ENCODE data around the gene EVC.
"Not testable (repeated sequence)": the region's sequence is repeated elsewhere in the genome, so short reads cannot be mapped to it uniquely, and the experiment has no call there.

EVC gene

GRCh38 chr4:5843573-5844530, 132.9 kb downstream of the EVC start:
- H3K4me3 ChIP-seq (ENCODE audit: insufficient read length, low read depth), result no peak overlapping the region
- peaks cover 57% of the 10 kb centered on the region for H3K36me3 ChIP-seq (ENCODE audit: insufficient read depth, insufficient read length, low read length)
- H3K9me3 ChIP-seq (ENCODE audit: insufficient read depth, low read length), result no peaks in the 10 kb centered on the region
- DNase-seq (ENCODE audit: low read depth, low spot score), result no peak
- H3K4me1 ChIP-seq (ENCODE audit: insufficient read depth, insufficient read length), result no peaks in the 10 kb centered on the region
- no peak overlapping the region for H3K9ac ChIP-seq (ENCODE audit: insufficient read length, low read depth)
- TF ChIP-seq SUZ12 (IDR thresholded peaks at IDR 0.05; ENCODE audit: extremely low read depth, insufficient read depth, insufficient read length) (no peak), YY1 (IDR thresholded peaks at IDR 0.05; ENCODE audit: insufficient read depth, insufficient read length) (no peak), ZNF274 (IDR thresholded peaks at IDR 0.05; ENCODE audit: low read depth, low read length) (no peak)
- H3K27me3 ChIP-seq (ENCODE audit: insufficient read depth, insufficient read length), result no peaks in the 10 kb centered on the region

GRCh38 chr4:5845035-5845905, 134.3 kb downstream of the EVC start:
- no peak for DNase-seq (ENCODE audit: low read depth, low spot score)
- H3K4me3 ChIP-seq (ENCODE audit: insufficient read length, low read depth), result no peak overlapping the region

GRCh38 chr4:5851637-5852301, 140.8 kb downstream of the EVC start:
- Histone ChIP-seq H3K9me3 (ENCODE audit: insufficient read depth, low read length) (no peaks in the 10 kb centered on the region), H3K27me3 (ENCODE audit: insufficient read depth, insufficient read length) (no peaks in the 10 kb centered on the region), H3K36me3 (ENCODE audit: insufficient read depth, insufficient read length, low read length) (peaks cover 70% of the 10 kb centered on the region), H3K4me3 (ENCODE audit: insufficient read length, low read depth) (no peak overlapping the region), H3K9ac (ENCODE audit: insufficient read length, low read depth) (no peak overlapping the region), H3K4me1 (ENCODE audit: insufficient read depth, insufficient read length) (no peaks in the 10 kb centered on the region)
- no peak for DNase-seq (ENCODE audit: low read depth, low spot score)
- TF ChIP-seq SUZ12 (IDR thresholded peaks at IDR 0.05; ENCODE audit: extremely low read depth, insufficient read depth, insufficient read length) (no peak), ZNF274 (IDR thresholded peaks at IDR 0.05; ENCODE audit: low read depth, low read length) (no peak), YY1 (IDR thresholded peaks at IDR 0.05; ENCODE audit: insufficient read depth, insufficient read length) (no peak)

More at GRCh38 chr4:5845035-5845905, 134.3 kb downstream of the EVC start:
- H3K27me3 ChIP-seq (ENCODE audit: insufficient read depth, insufficient read length), result no peaks in the 10 kb centered on the region
- H3K9ac ChIP-seq (ENCODE audit: insufficient read length, low read depth), result no peak overlapping the region
- peaks cover 62% of the 10 kb centered on the region for H3K36me3 ChIP-seq (ENCODE audit: insufficient read depth, insufficient read length, low read length)
- H3K9me3 ChIP-seq (ENCODE audit: insufficient read depth, low read length), result no peaks in the 10 kb centered on the region
- no peaks in the 10 kb centered on the region for H3K4me1 ChIP-seq (ENCODE audit: insufficient read depth, insufficient read length)
- TF ChIP-seq SUZ12 (IDR thresholded peaks at IDR 0.05; ENCODE audit: extremely low read depth, insufficient read depth, insufficient read length) (no peak), ZNF274 (IDR thresholded peaks at IDR 0.05; ENCODE audit: low read depth, low read length) (no peak), YY1 (IDR thresholded peaks at IDR 0.05; ENCODE audit: insufficient read depth, insufficient read length) (no peak)

DNA sequence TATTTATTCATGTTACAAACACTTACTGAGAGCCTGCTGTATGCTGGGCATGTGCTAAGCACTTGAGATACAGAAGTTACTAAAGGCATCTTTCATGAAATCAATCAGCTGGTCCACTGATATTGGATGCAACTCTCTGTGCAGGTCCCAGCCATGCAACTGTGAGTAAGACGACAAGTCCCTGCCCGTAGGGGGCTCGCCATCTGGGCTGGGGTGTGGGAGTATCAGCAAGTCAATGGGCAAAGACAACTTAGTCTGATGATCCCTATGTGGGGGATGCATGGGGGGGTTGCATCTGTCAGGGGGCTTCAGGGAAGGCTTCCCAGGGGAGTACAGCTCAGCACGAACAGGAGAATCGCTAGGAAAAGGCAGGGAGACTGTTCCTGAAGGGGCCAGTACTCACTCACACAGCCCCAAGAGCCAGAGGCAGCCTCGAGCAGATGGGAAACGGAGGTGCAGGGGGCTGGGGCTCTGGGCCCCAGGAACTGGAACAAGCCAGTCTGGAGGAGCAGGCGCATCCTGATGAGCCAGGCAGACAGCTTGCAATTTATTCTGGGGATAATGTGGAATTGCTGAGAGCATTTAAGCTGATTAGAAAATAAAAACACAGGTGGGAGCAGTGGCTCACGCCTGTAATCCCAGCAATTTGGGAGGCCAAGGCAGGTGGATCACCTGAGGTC, 141.7 kb downstream of the EVC start:
- H3K9me3 ChIP-seq (ENCODE audit: insufficient read depth, low read length), result no peaks in the 10 kb centered on the region
- H3K36me3 ChIP-seq (ENCODE audit: insufficient read depth, insufficient read length, low read length), result peaks cover 63% of the 10 kb centered on the region
- DNase-seq (ENCODE audit: low read depth, low spot score), result no peak
- no peaks in the 10 kb centered on the region for H3K4me1 ChIP-seq (ENCODE audit: insufficient read depth, insufficient read length)
- H3K4me3 ChIP-seq (ENCODE audit: insufficient read length, low read depth), result no peak overlapping the region
- no peak overlapping the region for H3K9ac ChIP-seq (ENCODE audit: insufficient read length, low read depth)
- no peak for TF ChIP-seq SUZ12 (IDR thresholded peaks at IDR 0.05; ENCODE audit: extremely low read depth, insufficient read depth, insufficient read length)
- TF ChIP-seq YY1 (IDR thresholded peaks at IDR 0.05; ENCODE audit: insufficient read depth, insufficient read length), result no peak
- no peak for TF ChIP-seq ZNF274 (IDR thresholded peaks at IDR 0.05; ENCODE audit: low read depth, low read length)
- H3K27me3 ChIP-seq (ENCODE audit: insufficient read depth, insufficient read length), result no peaks in the 10 kb centered on the region

- no peak overlapping the region for H3K4me3 ChIP-seq (ENCODE audit: insufficient read length, low read depth)
- TF ChIP-seq YY1 (IDR thresholded peaks at IDR 0.05; ENCODE audit: insufficient read depth, insufficient read length), result no peak
- no peak for TF ChIP-seq ZNF274 (IDR thresholded peaks at IDR 0.05; ENCODE audit: low read depth, low read length)
- no peak for TF ChIP-seq SUZ12 (IDR thresholded peaks at IDR 0.05; ENCODE audit: extremely low read depth, insufficient read depth, insufficient read length)
- no peak overlapping the region for H3K9ac ChIP-seq (ENCODE audit: insufficient read length, low read depth)
- H3K27me3 ChIP-seq (ENCODE audit: insufficient read depth, insufficient read length), result no peaks in the 10 kb centered on the region
- H3K36me3 ChIP-seq (ENCODE audit: insufficient read depth, insufficient read length, low read length), result peaks cover 63% of the 10 kb centered on the region
- H3K4me1 ChIP-seq (ENCODE audit: insufficient read depth, insufficient read length), result no peaks in the 10 kb centered on the region
- DNase-seq (ENCODE audit: low read depth, low spot score), result no peak
- no peaks in the 10 kb centered on the region for H3K9me3 ChIP-seq (ENCODE audit: insufficient read depth, low read length)
These were observed 143.9 kb downstream of the EVC start for GRCh38 chr4:5854929-5855328.

DNA sequence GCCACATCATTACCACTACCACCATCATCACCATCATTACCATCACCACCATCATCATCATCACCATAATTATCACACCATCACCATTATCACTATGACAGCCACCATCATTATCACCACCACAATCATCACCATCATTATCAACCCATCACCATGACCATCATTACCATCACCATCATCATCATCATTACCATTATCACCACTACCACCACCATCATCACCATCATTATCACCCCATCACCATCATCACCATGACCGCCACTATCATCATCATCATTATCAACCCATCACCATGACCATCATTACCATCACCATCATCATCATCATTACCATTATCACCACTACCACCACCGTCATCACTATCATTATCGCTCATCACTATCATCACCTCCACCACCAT, 145.4 kb downstream of the EVC start:
- not testable (repeated sequence) for H3K9me3 ChIP-seq (ENCODE audit: insufficient read depth, low read length); H3K4me3 ChIP-seq (ENCODE audit: insufficient read length, low read depth); DNase-seq (ENCODE audit: low read depth, low spot score); H3K27me3 ChIP-seq (ENCODE audit: insufficient read depth, insufficient read length); H3K4me1 ChIP-seq (ENCODE audit: insufficient read depth, insufficient read length); H3K9ac ChIP-seq (ENCODE audit: insufficient read length, low read depth)
- peaks cover 59% of the 10 kb centered on the region for H3K36me3 ChIP-seq (ENCODE audit: insufficient read depth, insufficient read length, low read length)

All from NT2/D1 (cell line).